ENCODE results near the gene CLSTN2.

The CLSTN2 gene

GRCh38 chr3:140122183-140122582 is 187.2 kb downstream of the CLSTN2 start:
- no peak for TF ChIP-seq PATZ1 (tag by site-specific recombination; IDR thresholded peaks at IDR 0.05)
- no peak for TF ChIP-seq ZNF555 (tag by site-specific recombination; conservative IDR thresholded peaks at IDR 0.05)
- TF ChIP-seq SP7 (tag by site-specific recombination; IDR thresholded peaks at IDR 0.05) = no peak
- no peak for TF ChIP-seq ZNF48 (tag by site-specific recombination; IDR thresholded peaks at IDR 0.05)
- TF ChIP-seq ZNF518A (tag by site-specific recombination; conservative IDR thresholded peaks at IDR 0.05; ENCODE audit: low read depth) = no peak
- no peak for TF ChIP-seq ZNF239 (tag by site-specific recombination; IDR thresholded peaks at IDR 0.05)
- TF ChIP-seq ZNF221 (tag by site-specific recombination; IDR thresholded peaks at IDR 0.05; ENCODE audit: borderline replicate concordance) = no peak
- no peak for TF ChIP-seq OSR2 (tag by site-specific recombination; IDR thresholded peaks at IDR 0.05)
- TF ChIP-seq ZNF596 (tag by site-specific recombination; IDR thresholded peaks at IDR 0.05) = no peak
- TF ChIP-seq ZNF529 (tag by site-specific recombination; IDR thresholded peaks at IDR 0.05; ENCODE audit: insufficient replicate concordance) = no peak
- TF ChIP-seq ZNF747 (tag by site-specific recombination; IDR thresholded peaks at IDR 0.05) = no peak
- TF ChIP-seq ZNF184 (tag by site-specific recombination; IDR thresholded peaks at IDR 0.05) = no peak
- ChIA-PET CTCF (no interaction called here), POLR2A (no interaction called here)
- no peak overlapping the region for H3K27ac ChIP-seq (ENCODE audit: extremely low read depth, low read depth, low read length)
- H3K36me3 ChIP-seq (ENCODE audit: control insufficient read depth in 2 of 2, insufficient read depth in 1 of 2, low read length in 2 of 2) = no peaks in the 10 kb centered on the region
- no peaks in the 10 kb centered on the region for H3K4me1 ChIP-seq (ENCODE audit: control insufficient read depth, insufficient read depth, low read length)
- H3K9me3 ChIP-seq (ENCODE audit: control insufficient read depth, insufficient read depth, low read depth, low read length) = no peaks in the 10 kb centered on the region
- no peak overlapping the region for H3K4me3 ChIP-seq (ENCODE audit: low read depth, low read length)

GRCh38 chr3:140128217-140128616 is 193.2 kb downstream of the CLSTN2 start:
- ChIA-PET CTCF (interaction anchor here (0.6 to 1.5 kb wide), 10 partner anchors 9 to 608 kb away, joined by 3 to 6 read pairs (median 3); no protein-coding TSS in a partner anchor), POLR2A (no interaction called here)
- no peaks in the 10 kb centered on the region for H3K9me3 ChIP-seq (ENCODE audit: control insufficient read depth, insufficient read depth, low read depth, low read length)
- H3K4me1 ChIP-seq (ENCODE audit: control insufficient read depth, insufficient read depth, low read length) = no peaks in the 10 kb centered on the region
- H3K36me3 ChIP-seq (ENCODE audit: control insufficient read depth in 2 of 2, insufficient read depth in 1 of 2, low read length in 2 of 2) = no peaks in the 10 kb centered on the region
- H3K4me3 ChIP-seq (ENCODE audit: low read depth, low read length) = no peak overlapping the region
- TF ChIP-seq OVOL3 (tag by site-specific recombination; IDR thresholded peaks at IDR 0.05) (no peak), ZFHX2 (tag by site-specific recombination; conservative IDR thresholded peaks at IDR 0.05) (peak; percentile 31), ZNF843 (tag by site-specific recombination; IDR thresholded peaks at IDR 0.05) (no peak)
- H3K27ac ChIP-seq (ENCODE audit: extremely low read depth, low read depth, low read length) = no peak overlapping the region

- POLR2A ChIA-PET = no interaction called here
- CTCF ChIA-PET = interaction anchor here (0.6 to 1.5 kb wide), 8 partner anchors 8 to 280 kb away, joined by 3 to 6 read pairs (median 3); no protein-coding TSS in a partner anchor
- Histone ChIP-seq H3K27ac (ENCODE audit: extremely low read depth, low read depth, low read length) (no peak overlapping the region), H3K9me3 (ENCODE audit: control insufficient read depth, insufficient read depth, low read depth, low read length) (no peaks in the 10 kb centered on the region), H3K4me1 (ENCODE audit: control insufficient read depth, insufficient read depth, low read length) (no peaks in the 10 kb centered on the region), H3K36me3 (ENCODE audit: control insufficient read depth in 2 of 2, insufficient read depth in 1 of 2, low read length in 2 of 2) (no peaks in the 10 kb centered on the region), H3K4me3 (ENCODE audit: low read depth, low read length) (no peak overlapping the region)
- TF ChIP-seq ZSCAN30 (tag by site-specific recombination; IDR thresholded peaks at IDR 0.05) (no peak), CTCF (tag by site-specific recombination; IDR thresholded peaks at IDR 0.05) (peak; percentile 45; the same call in 1 of the 2 replicates), ZNF514 (tag by site-specific recombination; IDR thresholded peaks at IDR 0.05) (no peak), ZBTB26 (tag by site-specific recombination; optimal IDR thresholded peaks at IDR 0.05) (no peak), EGR2 (tag by site-specific recombination; IDR thresholded peaks at IDR 0.05; ENCODE audit: low read depth) (no peak)
Measured at GRCh38 chr3:140128631-140129030, 193.6 kb downstream of the CLSTN2 start.

Data from HEK293 (cell line).